ENCODE measurements around the gene SUGP2. TPM values are rescaled to one million over a fixed set of nuclear protein-coding genes. Genes with fewer than 3 reads are reported as not detected.

The SUGP2 gene
- total RNA-seq, 2 donors from 2014 or later, result 41.8 to 99.6 TPM

DNA sequence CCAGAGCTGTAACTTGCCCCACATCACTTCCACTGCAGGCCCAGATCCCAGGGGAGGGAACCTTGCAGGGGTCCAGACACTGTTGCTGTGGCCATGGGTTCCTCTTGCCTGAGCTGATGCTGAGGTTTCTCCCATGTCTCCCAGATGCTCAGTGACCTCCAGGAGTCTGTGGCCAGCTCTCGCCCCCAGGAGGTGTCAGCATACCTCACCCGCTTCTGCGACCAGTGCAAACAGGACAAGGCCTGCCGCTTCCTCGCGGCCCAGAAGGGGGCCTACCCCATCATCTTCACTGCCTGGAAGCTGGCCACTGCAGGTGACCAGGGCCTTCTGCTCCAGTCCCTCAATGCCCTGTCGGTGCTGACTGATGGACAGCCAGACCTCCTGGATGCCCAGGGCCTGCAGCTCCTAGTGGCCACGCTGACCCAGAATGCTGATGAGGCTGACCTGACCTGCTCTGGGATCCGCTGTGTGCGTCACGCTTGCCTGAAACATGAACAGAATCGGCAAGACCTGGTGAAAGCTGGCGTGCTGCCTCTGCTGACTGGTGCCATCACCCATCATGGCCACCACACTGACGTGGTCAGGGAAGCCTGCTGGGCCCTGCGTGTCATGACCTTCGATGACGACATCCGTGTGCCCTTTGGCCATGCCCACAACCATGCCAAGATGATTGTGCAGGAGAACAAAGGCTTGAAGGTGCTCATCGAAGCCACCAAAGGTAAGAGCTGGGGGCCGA is 18.3 kb upstream of the SUGP2 start:
- Histone ChIP-seq H3K4me1 (replicated peaks) (no peaks in the 10 kb centered on the region), H3K9me3 (no peaks in the 10 kb centered on the region), H3K27ac (no peak overlapping the region), H3K36me3 (peaks cover 4 to 7% of the 10 kb centered on the region in 2 donors), H3K27me3 (replicated peaks; ENCODE audit: insufficient read depth) (no peaks in the 10 kb centered on the region), H3K4me3 (no peak overlapping the region)
- no peak for TF ChIP-seq POLR2A (IDR thresholded peaks at IDR 0.05)
- intact Hi-C loops (cut with DNase I), result no loop called here
- DNase-seq (ENCODE audit: low spot score), result no peak
- WGBS, result 93% methylated on average over 20 of the region's 20 CpGs

GRCh38 chr19:19050731-19051130 is 17.4 kb upstream of the SUGP2 start:
- TF ChIP-seq POLR2AphosphoS5 (IDR thresholded peaks at IDR 0.05) (no peak), POLR2A (IDR thresholded peaks at IDR 0.05) (no peak)
- TF ChIP-seq, protein P1, sequence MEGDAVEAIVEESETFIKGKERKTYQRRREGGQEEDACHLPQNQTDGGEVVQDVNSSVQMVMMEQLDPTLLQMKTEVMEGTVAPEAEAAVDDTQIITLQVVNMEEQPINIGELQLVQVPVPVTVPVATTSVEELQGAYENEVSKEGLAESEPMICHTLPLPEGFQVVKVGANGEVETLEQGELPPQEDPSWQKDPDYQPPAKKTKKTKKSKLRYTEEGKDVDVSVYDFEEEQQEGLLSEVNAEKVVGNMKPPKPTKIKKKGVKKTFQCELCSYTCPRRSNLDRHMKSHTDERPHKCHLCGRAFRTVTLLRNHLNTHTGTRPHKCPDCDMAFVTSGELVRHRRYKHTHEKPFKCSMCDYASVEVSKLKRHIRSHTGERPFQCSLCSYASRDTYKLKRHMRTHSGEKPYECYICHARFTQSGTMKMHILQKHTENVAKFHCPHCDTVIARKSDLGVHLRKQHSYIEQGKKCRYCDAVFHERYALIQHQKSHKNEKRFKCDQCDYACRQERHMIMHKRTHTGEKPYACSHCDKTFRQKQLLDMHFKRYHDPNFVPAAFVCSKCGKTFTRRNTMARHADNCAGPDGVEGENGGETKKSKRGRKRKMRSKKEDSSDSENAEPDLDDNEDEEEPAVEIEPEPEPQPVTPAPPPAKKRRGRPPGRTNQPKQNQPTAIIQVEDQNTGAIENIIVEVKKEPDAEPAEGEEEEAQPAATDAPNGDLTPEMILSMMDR (IDR thresholded peaks at IDR 0.05), result no peak

GRCh38 chr19:19050104-19050503 is 16.8 kb upstream of the SUGP2 start:
- Histone ChIP-seq H3K4me1 (replicated peaks) (no peaks in the 10 kb centered on the region), H3K27me3 (replicated peaks; ENCODE audit: insufficient read depth) (no peaks in the 10 kb centered on the region), H3K27ac (no peak overlapping the region), H3K9me3 (no peaks in the 10 kb centered on the region), H3K36me3 (peaks cover 3 to 4% of the 10 kb centered on the region in 2 donors), H3K4me3 (no peak overlapping the region)
- intact Hi-C loops (cut with DNase I), result no loop called here
- no peak for DNase-seq (ENCODE audit: low spot score)
- WGBS, result 92% methylated on average over 4 of the region's 4 CpGs
- TF ChIP-seq POLR2A (IDR thresholded peaks at IDR 0.05), result no peak
- TF ChIP-seq POLR2AphosphoS5 (IDR thresholded peaks at IDR 0.05), result no peak
- TF ChIP-seq, protein P1 (IDR thresholded peaks at IDR 0.05), result no peak

More at GRCh38 chr19:19050731-19051130, 17.4 kb upstream of the SUGP2 start:
- Histone ChIP-seq H3K4me3 (no peak overlapping the region), H3K27me3 (replicated peaks; ENCODE audit: insufficient read depth) (no peaks in the 10 kb centered on the region), H3K36me3 (peaks cover 4 to 7% of the 10 kb centered on the region in 2 donors), H3K4me1 (replicated peaks) (no peaks in the 10 kb centered on the region), H3K27ac (no peak overlapping the region), H3K9me3 (no peaks in the 10 kb centered on the region)
- intact Hi-C loops (cut with DNase I), result no loop called here
- DNase-seq (ENCODE audit: low spot score), result no peak
- WGBS, result 87% methylated on average over 2 of the region's 2 CpGs

DNA sequence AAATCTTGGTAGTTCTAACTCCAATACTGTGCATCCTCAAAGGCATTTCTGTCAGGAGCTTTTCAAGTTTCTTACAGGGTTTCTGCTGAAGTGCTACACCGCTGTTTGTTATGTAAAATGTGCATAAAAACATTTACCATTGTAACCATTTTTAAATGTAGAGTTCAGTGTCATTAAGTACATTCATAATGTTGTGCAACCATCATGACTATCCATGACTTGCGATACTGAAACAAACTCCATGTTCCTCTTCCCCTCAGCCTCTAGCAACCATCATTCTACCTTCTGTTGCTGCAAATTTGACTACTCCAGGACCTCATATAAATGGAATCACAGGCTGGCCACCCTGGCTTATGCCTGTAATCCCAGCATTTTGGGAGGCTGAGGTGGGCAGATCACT is 16.1 kb upstream of the SUGP2 start:
- Histone ChIP-seq H3K9me3 (no peaks in the 10 kb centered on the region), H3K27me3 (replicated peaks; ENCODE audit: insufficient read depth) (no peaks in the 10 kb centered on the region), H3K36me3 (peaks cover 0 to 4% of the 10 kb centered on the region in 2 donors), H3K4me1 (replicated peaks) (no peaks in the 10 kb centered on the region), H3K27ac (no peak overlapping the region), H3K4me3 (no peak overlapping the region)
- intact Hi-C loops (cut with DNase I), result no loop called here
- WGBS, result 96% methylated on average over 2 of the region's 2 CpGs
- no peak for DNase-seq (ENCODE audit: low spot score)
- TF ChIP-seq, protein P1 (IDR thresholded peaks at IDR 0.05), result no peak
- TF ChIP-seq POLR2A (IDR thresholded peaks at IDR 0.05) (no peak), POLR2AphosphoS5 (IDR thresholded peaks at IDR 0.05) (no peak)

- Histone ChIP-seq H3K4me1 (replicated peaks) (no peaks in the 10 kb centered on the region), H3K4me3 (no peak overlapping the region), H3K27me3 (replicated peaks; ENCODE audit: insufficient read depth) (no peaks in the 10 kb centered on the region), H3K36me3 (no peaks in the 10 kb centered on the region), H3K27ac (no peak overlapping the region), H3K9me3 (no peaks in the 10 kb centered on the region)
- intact Hi-C loops (cut with DNase I), result no loop called here
- TF ChIP-seq POLR2A (IDR thresholded peaks at IDR 0.05) (no peak), POLR2AphosphoS5 (IDR thresholded peaks at IDR 0.05) (no peak)
- TF ChIP-seq, protein P1 (IDR thresholded peaks at IDR 0.05), result no peak
- DNase-seq (ENCODE audit: low spot score), result no peak
- 88% methylated on average over 6 of the region's 6 CpGs for WGBS
These were observed 10.6 kb upstream of the SUGP2 start for GRCh38 chr19:19043881-19044280.

Measured in prostate gland (tissue), 2 donors.